NCI-H446 treated with DMSO at 0.1 percent for 48 hours (cell line): ENCODE measurements around the gene CDV3.
"Not testable (repeated sequence)": the region's sequence is repeated elsewhere in the genome, so short reads cannot be mapped to it uniquely, and the experiment has no call there.

Source experiments
- DNase-seq: peaks from one replicate; lab custom pipeline; 2025; lab: John Stamatoyannopoulos, UW

The CDV3 gene

GRCh38 chr3:133573629-133574194 is at the start of gene CDV3:
TSS of gene CDV3 (plus strand) at chr3:133573686. CDS start at chr3:133574045, 359 bp downstream.
- DNase-seq: no peak

GRCh38 chr3:133523758-133524157 is 49.7 kb upstream of the CDV3 start:
- not testable (repeated sequence) for DNase-seq

- no peak for DNase-seq
Observed at GRCh38 chr3:133525435-133525834, 48.1 kb upstream of the CDV3 start.

- DNase-seq: no peak
Observed at GRCh38 chr3:133527081-133527715, 46.3 kb upstream of the CDV3 start.

- DNase-seq: no peak
Observed at GRCh38 chr3:133529809-133530208, 43.7 kb upstream of the CDV3 start.

- DNase-seq: no peak
Observed at GRCh38 chr3:133531981-133532380, 41.5 kb upstream of the CDV3 start.

GRCh38 chr3:133532951-133533350 is 40.5 kb upstream of the CDV3 start:
- no peak for DNase-seq

GRCh38 chr3:133535971-133536881 is 37.3 kb upstream of the CDV3 start:
- DNase-seq: peak; percentile 86

GRCh38 chr3:133537131-133537530 is 36.4 kb upstream of the CDV3 start:
- DNase-seq: not testable (repeated sequence)

GRCh38 chr3:133538154-133538553 is 35.3 kb upstream of the CDV3 start:
- no peak for DNase-seq

- DNase-seq: peak; percentile 80
Observed at GRCh38 chr3:133540896-133541674, 32.4 kb upstream of the CDV3 start.

- no peak for DNase-seq
Observed at GRCh38 chr3:133542871-133543270, 30.6 kb upstream of the CDV3 start.

- not testable (repeated sequence) for DNase-seq
Observed at GRCh38 chr3:133544983-133545382, 28.5 kb upstream of the CDV3 start.

- no peak for DNase-seq
Observed at GRCh38 chr3:133547432-133548041, 25.9 kb upstream of the CDV3 start.

GRCh38 chr3:133548090-133548489 is 25.4 kb upstream of the CDV3 start:
- DNase-seq: no peak

GRCh38 chr3:133549565-133549964 is 23.9 kb upstream of the CDV3 start:
- DNase-seq: no peak

GRCh38 chr3:133551589-133551988 is 21.9 kb upstream of the CDV3 start:
- not testable (repeated sequence) for DNase-seq

- no peak for DNase-seq
Observed at GRCh38 chr3:133561679-133562078, 11.8 kb upstream of the CDV3 start.

- DNase-seq: no peak
Observed at GRCh38 chr3:133562376-133562775, 11.1 kb upstream of the CDV3 start.

GRCh38 chr3:133563186-133563591 is 10.3 kb upstream of the CDV3 start:
- no peak for DNase-seq

GRCh38 chr3:133563816-133564215 is 9.7 kb upstream of the CDV3 start:
- DNase-seq: no peak
